Medulla oblongata (tissue), 1 donor: ENCODE measurements around the gene NFASC.

Experiments used
- DNase-seq: peaks from one replicate; pipeline ENCODE4 v3.0.0-alpha.2; 2015; ENCODE audit errors: extremely low spot score

Gene NFASC

GRCh38 chr1:204959836-204960235 is 89.2 kb downstream of the NFASC start:
- no peak for DNase-seq

- no peak for DNase-seq
Observed at GRCh38 chr1:204960306-204961125, 89.9 kb downstream of the NFASC start.

DNA sequence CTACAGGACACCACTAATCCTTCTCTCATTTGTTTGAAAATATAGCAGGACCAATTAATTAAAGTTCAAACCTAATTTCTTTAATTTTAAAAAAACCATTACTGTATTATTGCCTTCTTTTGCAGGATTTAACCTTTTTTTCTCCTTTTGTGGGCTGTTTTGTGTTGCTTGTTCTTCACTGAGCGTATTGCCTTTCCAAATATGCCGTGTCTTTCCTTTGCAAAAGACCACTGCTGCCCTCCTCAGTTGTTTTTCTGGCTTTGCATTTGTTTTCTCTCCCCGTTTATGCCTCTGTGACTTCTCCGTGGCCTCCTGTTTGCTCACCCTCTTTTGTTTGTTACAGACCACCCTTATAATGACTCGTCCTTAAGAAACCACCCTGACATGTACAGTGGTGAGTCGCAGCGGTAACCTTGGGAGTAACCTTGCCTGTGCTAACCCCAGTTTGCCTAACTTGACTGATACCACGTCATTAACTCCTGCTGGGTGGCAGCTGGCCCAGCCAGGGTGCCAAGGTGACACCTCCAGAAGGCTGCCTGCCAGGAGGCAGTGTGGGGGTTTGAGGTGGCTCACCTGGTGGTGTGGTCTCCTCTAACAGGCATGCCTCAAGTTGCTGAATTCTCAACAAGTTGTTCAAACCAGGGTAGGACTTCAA is 91.2 kb downstream of the NFASC start:
- no peak for DNase-seq

- DNase-seq, result no peak
Observed at GRCh38 chr1:204962742-204963632, 92.3 kb downstream of the NFASC start.

DNA sequence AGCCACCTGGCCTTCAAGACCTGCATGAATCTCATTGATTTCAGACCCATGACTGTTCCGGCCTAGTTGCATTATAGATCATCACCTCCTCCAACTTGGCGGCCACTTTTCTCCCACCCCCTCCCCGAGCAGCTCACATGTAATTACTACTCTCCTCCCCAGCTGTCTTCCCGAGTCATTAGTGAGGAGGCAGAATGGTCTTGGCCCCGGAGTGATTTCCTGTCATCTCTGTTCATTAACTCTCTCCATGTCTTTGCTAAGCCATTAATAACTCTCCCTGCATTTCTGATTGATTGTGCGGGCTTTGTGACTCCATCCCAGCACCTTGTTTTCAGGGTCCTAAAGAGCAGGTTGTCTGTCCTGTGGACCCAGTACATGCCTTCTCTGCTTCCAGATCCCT is 96.8 kb downstream of the NFASC start:
- DNase-seq, result no peak

DNA sequence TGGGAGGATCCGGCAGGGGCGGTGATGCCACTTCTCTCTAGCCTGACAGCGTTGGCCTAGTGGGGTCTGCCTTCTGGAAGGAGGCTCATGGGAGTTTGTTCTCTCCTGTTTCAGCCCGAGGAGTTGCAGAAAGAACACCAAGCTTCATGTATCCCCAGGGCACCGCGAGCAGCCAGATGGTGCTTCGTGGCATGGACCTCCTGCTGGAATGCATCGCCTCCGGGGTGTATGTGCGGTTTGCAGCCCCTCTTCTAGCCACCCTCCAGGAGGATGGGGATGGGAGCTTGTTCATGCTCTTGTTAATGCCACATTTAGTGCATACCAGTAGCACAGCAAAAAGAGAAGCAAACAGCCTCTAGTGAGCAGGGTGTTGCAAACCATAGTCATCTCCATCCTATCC is 97.5 kb downstream of the NFASC start:
- DNase-seq, result no peak

DNA sequence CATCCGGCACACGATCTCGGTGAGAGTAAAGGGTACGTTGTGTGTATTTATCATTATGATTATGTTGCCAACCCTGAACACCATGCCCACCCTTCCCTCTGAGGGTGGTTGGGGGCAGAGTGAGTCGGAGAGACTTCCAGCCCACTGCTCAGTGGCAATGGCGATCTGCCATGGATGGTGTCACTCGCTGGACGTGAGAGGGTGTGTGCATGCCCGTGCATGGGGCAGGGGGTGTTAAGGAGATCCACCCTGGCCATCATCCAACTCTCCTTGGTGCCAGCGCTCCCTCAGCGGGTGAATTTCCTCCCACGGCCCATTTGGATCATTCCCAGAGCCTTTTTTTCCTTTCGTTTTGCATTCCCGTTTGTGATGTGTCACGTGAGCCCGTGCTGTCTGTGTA is 98.3 kb downstream of the NFASC start:
- DNase-seq, result no peak

DNA sequence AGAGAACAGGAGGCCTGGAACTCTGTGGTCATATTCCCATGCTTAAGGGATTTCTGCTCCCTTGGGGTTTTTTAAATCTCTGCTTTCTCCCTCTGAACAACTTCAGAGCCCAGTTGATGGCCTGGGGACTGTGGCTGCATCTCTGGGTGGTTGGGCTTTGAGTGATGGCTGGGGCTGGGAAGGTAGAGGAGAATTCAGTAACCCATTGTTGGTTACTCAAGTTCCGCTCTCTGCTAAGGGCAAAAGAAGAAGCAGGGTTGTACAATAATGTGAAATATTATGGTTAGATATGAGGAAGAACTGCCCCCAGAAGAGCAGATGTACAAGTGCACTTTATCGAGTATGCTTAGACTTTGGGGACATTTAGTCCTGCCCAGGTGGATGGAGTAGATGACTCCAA is 100.3 kb downstream of the NFASC start:
- no peak for DNase-seq

- no peak for DNase-seq
Observed at GRCh38 chr1:204971517-204972336, 101.1 kb downstream of the NFASC start.

- DNase-seq, result no peak
Observed at GRCh38 chr1:204972426-204972825, 101.8 kb downstream of the NFASC start.

GRCh38 chr1:204973449-204973848 is 102.8 kb downstream of the NFASC start:
- no peak for DNase-seq

DNA sequence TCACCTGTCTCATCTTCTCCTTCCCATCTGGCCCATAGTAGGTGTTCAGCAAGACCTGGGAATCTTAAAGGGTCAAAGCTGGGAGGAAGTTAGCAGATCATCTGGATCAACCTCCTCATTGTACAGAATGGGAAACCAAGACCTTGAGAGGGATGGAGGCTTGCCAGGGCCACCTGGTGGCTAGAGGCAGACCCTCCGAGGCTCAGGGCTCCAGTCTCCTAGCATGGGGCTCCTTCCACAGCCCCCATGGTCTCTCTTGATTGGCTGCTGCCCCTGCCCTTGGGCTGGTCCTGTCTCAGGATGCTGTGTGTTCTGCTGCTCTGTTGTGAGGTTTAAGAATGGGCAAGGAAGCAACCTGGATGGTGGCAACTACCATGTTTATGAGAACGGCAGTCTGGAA is 103.7 kb downstream of the NFASC start:
- no peak for DNase-seq

GRCh38 chr1:204975021-204975420 is 104.4 kb downstream of the NFASC start:
- no peak for DNase-seq

DNA sequence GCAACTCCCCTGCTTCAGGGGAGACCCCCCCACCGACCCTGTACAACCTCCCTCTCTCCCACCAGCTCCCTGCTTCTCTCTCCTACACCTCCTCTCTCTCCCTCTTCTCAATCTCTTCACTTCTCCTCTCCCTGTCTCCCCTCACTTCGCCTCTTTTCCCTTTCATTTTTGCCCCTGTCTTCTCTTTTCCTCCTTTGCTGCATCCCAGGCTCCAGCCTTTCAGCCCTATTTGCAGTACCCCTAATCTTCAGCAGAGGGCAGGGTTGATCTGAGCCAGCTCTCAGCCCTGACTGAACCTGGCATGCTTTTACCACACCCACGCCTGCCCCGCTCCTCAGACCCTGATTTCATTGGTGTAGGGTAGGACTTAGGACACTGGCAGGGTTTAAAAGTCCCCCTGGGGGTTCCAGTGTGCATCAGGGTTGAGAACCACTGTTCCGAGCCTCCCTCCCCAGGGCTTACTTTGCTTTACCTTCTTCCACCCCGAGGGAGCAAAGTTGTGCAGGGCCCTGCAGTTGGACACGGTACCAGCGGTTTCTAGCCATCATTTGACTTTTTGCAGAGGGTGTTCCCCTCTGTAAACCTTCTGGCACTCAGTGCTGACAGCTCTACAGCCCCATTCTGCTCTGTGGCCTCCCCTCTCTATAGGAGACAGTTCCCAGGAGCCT is 105.0 kb downstream of the NFASC start:
- DNase-seq, result peak; percentile 69

- DNase-seq, result no peak
Observed at GRCh38 chr1:204976646-204977045, 106.0 kb downstream of the NFASC start.

- no peak for DNase-seq
Observed at GRCh38 chr1:204977318-204977717, 106.7 kb downstream of the NFASC start.

GRCh38 chr1:204978782-204979181 is 108.1 kb downstream of the NFASC start:
- no peak for DNase-seq

- DNase-seq, result no peak
Observed at GRCh38 chr1:204979306-204979705, 108.6 kb downstream of the NFASC start.

DNA sequence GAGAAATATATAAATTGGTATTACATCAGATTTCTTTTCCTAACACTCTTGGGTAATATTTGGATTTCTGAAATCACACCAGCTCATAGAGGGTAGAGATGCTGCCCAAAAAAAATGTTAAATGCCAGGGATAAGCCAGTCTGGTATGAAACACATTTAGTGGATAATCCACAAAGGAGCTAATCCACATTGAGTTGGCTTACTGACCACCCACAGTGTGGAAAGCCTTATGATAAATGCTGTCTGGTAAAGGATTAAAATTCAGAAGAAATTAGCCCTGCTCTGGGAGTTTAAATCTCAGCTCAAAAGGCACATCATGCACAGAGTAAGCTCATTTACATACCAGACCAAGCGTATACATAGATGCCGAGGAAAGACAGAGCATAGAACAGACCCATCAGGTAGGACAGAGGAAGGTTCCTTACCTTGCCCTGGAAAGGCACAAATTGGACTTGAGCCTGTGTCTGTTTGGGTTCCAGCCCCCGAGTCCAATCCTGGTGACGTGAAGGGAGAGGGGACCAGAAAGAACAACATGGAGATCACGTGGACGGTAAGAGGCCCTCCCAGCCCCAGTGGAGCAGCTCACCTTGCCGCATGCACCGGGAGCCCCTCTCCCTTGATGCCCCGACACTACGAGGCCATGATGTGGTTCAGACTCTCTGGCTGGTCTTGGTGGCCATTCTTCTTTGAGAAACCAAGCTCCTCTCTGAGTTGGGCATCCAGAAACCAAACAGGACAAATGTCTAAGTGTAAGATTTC is 109.4 kb downstream of the NFASC start:
- DNase-seq, result no peak

GRCh38 chr1:204980840-204981405 is 110.3 kb downstream of the NFASC start:
- no peak for DNase-seq
